ENCODE measurements around the gene CREB3L2.

CREB3L2 gene

DNA sequence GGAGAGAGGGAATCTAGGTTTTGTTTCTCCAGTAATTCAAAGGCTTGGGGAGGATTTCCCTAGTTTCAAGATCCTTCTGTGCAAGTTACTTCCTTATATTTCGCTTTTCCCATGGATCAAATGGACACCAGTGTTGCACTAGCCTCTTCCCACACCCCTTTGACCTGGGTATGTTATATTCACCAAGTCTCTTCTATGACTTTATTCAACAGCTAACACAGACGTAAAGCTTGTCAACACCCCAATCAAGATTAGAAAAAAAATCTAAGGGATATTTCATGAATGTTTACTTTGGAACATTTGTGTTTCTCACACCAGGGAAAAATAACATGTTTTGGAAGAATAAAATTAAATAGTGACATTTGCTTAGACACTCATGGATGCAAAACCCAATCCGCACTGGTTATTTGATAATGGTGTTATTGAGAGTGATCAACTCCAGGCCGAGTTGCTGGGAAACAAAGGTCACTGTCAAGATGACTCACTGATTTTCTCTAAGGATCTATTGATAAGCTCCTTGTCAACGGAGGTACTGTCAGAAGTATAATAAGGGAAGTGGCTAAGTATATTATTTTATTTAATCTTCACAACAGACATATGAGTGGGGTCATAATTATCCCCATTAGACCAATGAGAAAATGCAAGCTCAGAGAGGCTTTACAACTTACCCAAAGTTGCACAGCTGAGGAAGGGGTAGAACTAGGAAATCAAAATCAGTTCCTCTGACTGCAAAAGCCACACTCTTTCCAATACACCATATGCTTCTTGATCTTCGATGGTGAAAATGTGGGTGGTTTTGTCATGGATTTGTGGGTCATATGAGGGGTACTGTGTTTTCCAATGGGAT, 52.2 kb downstream of the CREB3L2 start:
- no peak for DNase-seq

DNA sequence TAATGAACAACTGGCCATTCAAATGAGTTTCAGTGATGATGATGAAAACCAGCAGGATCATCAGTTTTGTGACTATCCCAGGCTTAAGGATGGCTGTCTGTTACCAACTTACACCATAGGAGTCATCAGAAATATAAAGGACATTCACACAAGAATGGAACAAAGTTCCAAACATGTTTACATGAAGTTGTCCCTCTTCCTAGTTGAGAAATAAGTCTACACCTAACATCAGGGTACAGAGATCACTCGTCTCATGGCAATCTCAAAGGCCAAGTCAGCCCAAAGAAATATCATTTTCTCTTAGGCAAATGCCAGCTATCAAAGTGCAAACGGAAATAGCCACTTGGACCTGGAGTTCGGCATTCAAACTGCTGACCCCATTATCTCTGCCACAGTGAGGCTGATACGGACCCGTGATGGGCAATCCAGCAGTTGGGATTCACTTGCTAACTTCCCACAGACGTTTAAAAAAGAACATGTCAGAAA, 53.0 kb downstream of the CREB3L2 start:
- no peak for DNase-seq

DNA sequence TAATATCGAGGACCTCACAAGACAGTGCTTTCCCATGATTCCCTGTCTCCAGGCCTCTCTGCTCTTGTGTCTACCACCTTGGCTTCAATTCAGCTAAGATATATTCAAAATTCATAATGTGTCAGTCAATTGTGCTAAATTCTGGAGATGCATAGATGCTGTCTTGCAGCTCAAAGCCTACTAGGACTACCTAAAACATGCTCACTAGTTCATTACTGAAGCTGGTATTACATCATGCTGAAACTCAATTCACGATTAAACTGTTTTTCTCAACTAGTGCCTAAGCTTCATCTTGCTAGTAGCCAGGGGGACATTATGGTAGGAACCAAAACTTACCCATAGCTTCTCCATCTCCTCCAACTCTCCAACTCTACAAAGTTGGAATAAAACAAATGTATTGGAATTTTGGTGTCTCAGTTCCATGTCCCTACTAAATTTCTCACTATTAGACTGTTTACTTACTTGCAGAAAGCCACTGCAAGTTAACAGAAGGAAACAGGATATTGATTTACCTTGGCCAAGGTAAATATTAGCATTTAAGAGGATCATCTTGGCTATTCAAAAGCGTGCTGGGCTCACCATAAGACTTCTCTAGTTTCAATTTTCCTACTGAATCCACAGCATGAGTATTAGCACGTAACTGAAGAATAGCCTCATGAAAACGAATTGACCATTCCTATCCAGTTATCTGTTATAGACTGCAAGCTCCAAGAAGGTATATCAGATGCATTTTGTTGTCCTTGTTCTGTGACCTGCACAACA, 53.6 kb downstream of the CREB3L2 start:
- no peak for DNase-seq

DNA sequence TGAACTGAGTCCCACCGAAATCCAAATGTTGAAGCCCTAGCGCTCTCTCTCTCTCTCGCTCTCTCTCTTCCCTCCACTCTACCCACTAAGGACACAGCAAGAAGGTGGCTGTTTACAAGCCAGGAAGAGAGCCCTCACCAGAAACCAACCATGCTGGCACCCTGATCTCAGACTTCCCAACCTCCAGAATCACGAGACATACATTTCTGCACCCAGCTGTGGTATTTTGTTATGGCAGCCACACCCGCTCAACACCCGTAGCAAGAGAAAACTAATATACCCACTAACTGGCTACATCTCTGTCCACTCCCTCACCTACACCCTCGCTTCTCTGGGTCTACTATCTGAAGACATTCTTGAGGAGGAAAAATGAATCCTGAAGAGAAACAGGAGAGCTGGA, 54.8 kb downstream of the CREB3L2 start:
- no peak for DNase-seq

DNA sequence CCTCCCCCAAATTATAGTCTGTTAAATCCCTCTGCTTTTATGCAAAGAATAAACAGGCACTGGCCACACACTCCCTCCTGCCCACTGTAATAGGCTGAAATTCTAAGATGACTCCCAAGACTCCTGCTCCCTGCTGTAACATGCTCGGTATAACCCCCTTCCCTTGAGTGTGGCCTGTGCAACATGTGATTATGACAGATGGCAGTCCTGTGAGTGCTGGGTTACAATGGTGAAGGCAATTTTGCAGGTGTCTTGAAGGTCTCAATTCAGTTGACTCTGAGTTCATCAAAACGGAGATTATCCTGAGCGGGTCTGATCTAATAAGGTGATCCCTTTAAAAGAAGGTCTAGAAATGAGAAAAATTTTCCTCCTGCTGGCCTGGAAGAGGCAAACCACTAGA, 55.9 kb downstream of the CREB3L2 start:
- DNase-seq = no peak

DNA sequence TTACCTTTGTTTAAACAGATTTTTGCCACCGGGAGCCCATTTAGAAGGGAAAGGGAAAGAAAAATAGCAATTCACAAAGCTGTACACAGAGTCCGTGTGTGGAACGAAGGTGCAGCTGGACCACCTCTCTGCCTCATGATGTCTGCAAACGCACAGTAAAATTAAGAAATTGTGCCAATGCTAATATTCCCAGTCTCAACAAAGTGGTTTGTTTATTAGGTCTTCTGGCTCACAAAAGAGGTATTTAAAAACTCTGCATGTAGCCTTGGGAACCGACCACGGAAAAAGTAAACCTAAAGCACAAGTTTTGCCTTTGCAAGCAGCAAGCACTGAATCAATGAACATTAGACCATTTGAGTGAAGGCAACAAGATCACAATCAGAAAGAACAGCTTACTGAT, 57.7 kb downstream of the CREB3L2 start:
- DNase-seq = no peak

DNA sequence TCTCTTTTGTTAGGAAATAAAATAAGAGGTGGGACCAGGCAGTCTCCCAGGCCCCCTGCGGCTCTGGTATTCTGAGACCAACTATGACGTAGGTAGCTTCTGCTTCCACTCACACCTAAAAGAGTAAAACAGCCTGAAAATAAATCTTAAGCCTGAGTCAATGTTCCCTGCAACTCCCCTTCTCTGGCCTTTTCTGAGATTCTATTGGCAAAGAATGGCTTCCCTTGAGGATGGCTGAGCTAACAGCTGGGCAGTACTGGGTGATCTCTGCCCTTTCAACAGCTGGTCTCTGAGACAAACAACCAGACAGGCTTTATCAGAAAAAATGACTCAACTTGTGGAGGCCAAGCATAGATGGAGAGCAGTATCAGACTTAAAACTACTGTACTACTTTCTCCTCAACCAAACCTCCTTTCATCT, 58.7 kb downstream of the CREB3L2 start:
- no peak for DNase-seq

DNA sequence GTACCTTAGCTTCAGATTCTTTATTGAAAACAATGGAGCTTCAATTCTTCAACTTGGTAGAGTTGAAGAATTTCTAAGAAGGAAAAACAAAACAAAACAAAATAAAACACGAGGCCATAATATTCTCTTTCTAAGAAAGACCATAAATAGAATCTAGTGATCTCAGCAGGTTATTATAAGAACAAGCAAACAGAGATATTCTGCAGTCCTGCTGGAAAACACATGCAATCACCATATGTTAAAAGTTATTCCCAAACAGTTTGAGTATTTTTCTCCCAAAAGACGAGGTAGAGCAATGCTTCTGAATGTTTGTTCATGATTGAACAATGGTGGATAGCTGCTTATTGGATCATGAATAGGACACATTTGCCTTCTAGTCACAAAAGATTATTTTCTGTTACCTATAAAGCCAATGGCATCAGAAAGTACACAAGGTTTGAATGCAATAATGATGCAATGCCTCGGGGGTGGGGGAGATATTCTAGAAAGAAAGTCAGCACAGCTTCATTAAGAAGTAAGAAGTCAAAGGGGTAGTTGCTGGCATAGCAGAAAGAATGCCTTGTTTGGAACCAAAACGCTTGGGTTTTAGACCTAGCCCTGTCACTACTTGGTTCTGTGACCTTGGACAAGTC, 59.3 kb downstream of the CREB3L2 start:
- DNase-seq = no peak

DNA sequence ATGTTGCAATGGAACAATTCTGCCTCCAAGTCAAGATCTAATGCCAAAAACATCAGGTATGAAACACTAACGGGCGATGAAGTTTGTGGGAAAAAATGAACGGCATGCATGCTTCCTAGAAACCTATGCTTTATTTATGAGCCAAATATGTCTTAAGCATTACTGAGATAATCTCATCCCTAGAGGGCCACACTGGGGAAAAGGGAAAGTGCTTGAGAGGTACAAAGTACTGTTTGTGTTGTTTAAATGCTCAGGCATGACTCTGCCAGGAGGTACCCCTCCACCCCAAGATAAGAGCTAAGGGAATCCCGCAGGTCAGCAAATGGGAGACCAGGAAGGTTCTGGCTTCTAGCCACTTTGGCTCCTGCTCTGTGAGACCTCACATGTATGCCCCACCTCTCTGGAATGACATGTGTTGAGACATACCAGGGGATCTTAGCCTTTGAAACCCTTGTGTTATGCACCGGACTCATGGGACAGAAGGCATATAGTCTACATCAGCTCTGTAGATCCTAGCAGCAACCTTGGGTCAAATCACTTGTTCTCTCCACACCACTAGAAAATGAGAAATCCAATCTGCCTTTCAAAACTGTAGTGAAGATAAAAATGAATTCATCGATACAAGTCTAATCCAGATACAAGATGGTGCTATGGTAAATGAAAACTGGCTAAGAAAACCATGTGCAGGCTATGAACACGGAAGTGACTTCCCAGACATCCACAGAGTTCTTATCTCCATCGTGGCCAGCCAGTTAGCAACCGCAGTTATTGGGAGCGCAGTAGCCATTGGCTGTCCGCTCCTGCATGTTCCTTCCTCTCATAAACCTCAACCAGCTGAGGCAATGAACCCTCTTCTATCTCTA, 61.0 kb downstream of the CREB3L2 start:
- DNase-seq = no peak

DNA sequence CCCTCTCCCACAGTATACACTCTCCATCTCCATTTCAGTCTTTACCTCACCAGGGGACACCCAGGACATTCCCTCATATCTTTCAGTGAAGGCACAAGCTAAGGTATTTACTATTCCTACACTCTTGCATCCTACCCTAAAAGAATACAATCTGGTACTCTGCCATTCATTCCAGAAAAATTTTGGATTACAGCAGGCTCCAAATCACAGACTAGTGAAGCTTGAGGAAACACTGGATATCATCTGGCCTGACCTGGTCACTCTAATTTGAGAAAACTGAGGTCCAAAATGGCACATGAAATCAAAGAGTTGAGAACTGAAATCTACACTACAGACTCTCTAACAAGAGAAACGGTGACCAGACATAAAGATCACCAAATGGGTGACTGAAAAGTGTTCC, 61.7 kb downstream of the CREB3L2 start:
- no peak for DNase-seq

DNA sequence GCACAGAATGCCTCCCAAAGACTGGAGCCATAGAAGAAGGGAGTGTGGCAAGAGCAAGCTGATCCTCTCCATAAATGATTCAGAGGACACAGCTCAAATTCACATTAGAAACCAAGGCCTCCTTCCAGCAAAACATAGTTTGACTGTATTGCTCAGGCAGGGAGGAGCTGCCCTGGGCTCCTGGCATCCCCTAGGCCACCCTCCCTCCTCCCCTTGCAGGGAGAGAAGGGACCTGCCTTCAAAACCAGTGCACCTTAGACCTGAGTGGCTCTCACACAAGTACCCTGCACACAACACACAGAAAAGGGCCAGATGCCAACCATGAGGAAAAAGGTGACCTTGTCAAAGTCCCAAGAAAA, 64.7 kb downstream of the CREB3L2 start:
- no peak for DNase-seq

DNA sequence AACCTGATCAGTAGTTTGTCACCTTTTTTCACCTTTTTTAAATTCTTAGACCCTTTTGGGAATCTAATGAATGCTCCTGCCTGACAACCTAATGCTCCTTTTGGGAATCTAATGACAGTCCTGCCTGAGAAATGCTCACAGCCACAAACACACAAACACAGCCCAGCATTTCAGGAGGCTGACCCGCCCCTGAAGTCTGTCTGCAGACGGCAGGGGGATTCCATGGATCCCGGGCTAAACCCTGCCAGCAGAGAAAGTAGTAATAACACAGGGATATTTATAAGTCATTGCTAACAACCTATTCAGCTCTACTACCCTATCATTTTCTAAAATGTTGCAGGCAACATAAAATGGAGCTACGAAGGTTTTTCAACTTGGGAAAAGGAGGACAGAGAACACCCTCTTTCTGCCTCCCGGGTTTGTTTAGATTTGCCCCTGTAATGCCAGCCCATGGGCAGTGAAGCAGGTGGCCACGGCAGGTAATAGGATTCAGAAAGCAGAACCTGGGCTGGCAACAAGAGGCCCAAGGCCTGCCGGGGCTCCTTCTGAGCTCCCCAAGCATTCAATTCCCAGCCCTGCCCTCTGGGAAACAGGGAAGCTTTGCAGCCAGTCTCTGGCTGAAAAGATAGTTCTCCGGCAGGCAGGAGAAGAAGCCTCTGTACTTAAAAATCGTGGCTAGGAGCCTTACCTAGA, 65.2 kb downstream of the CREB3L2 start:
- no peak for DNase-seq

DNA sequence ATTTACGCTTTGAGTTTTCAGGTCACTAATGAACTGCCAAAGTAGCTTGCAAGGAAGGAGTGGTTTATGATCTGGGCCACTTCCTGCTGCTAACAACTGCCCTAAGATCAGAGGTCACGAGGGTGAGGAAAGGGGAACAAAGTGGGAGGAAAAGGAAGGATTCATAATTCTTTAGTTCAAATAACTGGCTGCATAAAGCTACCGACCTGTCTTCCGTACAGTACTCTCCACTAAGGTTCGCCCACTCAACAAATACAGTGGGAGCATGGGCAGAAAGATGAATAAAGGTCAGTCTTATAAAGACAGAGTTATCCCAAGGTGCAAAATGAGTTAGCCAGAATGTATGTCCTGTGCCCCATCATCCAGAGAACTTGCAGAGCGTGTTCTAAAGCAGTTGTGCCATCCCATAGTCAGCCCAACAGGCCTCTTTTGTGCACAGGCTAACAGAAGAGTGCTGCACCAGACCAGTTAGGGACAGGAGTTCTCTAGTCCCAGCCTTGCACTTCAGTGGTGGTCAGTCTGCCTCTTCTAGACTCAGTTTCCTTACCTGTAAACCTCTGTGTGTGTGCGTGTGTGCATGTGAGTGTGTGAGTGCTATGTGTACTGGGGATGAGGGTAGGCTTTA, 65.9 kb downstream of the CREB3L2 start:
- peak; percentile 37 to 40 for DNase-seq

DNA sequence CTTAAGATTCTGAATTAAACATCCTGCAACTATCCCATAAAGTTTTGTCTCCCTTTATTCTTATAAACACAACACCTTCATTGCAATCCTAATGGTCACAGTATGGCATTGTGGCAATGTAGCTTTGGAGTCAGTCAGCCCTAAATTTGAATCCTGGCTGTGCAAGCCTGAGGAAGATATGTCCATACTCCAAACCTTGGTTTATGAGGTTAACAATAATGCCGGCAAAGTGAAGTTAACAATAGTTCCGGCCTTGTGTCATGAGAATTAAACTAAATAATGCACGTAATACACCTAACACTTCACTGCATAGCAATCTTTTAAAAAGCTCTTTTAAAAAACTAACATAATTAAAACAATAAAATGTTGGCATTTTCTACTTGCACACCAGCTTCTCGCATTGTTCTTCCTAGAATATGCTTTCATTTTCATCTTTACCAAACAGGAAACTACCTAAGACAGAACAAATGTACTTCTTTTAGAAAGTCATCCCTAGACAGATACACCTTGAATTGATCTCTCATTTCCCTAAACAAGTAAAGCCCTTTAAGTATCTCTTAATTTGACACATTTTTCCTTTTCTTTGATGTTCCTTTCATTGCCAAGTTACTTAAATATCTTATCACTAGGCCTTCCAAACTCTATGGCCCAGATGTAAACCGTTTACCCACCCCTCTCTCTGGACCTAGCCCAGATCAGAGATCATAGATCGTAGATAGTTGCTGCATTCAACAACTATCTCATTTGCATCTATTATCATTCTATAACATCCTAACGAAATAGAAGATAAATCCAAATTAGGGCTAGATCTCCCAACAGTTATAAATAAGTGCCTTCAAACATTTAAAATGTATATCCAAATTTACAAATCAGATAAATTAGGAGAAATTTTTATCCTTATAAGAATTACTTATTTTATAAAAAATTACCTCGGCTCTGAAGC, 66.7 kb downstream of the CREB3L2 start:
- DNase-seq = peak in 1 of 2 donors; percentile 27

DNA sequence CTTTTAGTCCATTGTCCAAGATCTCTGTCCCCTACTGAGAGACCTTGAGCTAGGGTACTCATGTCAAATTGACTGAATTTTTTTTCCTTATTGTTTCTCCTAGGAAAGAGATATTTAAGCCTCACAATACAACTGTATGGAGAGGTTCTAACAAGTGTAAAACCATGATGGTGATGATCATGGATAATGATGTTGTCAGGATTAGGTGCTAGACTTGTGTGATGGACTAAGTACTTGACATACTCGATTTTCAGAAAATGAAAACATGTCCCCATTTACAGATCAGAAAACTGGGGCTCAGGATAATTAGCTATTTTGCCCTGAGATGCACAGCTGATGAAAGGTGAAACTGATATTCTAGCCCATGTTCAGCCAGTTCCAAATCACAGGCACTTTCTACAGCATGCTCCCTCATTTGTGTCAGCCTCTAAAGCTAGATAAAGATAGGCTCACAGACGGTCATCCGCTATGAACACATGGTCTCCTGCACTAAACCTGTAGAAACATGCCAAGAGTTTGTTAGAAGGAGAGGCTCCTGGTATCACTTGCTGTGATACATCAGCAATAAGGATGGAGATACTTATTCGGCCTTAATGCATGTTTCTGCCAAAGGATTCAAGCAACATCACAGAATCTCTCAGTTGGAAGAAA, 67.6 kb downstream of the CREB3L2 start:
- DNase-seq = no peak

DNA sequence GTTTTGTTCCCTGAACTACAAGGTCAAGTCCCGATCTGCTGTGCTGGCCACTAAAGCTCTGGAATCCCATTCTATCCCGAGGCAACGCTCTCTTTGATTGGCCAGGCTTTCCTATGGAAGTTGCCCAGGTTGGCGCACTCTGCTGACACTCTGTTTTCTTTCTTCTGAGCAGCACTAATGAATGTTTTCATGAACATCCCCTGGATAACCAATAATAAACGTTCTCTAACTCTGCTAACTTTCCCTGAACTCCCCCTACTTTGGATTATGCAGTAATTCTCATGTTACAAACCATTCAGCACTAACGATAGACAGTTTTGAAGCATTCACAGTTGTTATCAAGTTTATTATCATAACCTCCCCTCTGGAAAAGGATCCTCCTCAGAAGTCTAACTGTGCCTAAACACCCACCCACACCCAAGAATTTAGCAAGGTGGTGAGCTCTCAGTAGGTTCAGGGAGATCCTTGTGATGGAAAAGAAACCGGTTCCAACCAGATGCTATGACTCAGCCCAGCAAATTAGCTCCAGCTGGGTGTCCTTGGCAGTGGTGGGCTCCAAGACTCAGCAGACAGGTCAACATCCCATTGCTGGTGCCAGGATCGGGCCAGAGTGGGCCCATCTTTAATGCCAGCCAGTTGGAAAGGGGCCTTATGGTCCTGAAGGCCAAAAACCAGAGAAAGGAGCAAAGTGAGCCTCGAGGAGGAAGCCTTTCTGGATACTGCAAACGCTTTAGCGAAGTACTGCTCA, 68.4 kb downstream of the CREB3L2 start:
- no peak for DNase-seq

DNA sequence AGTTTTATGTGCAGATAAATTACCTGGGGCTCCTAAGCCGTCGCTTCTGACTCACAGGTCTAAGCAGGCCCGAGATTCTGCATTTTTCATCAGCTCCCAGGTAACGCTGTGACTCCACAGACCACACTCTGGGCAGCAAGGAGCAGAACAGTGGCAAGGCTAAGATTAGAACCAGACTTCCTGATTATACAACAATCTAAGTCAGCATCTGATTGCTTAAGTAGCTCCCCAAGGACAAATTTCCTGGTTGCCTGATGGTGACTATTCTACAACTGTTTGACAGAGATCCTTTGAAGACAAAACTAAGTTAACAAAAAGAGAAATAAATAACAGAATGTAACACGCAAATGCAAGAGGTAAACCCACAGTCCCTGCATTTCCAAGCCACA, 69.0 kb downstream of the CREB3L2 start:
- no peak for DNase-seq

DNA sequence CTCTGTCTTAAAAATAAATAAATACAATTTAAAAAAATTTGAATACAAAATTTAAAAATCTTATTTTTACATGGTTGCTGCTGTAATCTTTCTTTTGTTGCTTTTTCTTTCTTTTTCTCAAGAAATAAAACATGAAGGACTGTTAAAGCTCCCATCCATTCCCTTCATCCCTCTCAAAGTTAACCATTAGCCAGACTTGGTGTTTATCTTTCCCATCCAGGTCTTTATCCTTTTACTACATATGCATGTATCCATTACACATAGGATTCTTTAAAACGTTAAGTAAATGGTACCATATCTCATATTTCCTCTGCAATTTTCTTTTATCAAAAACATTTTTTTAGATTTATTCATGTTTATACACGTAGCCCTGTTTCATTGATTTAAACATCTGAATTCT, 70.1 kb downstream of the CREB3L2 start:
- no peak for DNase-seq

DNA sequence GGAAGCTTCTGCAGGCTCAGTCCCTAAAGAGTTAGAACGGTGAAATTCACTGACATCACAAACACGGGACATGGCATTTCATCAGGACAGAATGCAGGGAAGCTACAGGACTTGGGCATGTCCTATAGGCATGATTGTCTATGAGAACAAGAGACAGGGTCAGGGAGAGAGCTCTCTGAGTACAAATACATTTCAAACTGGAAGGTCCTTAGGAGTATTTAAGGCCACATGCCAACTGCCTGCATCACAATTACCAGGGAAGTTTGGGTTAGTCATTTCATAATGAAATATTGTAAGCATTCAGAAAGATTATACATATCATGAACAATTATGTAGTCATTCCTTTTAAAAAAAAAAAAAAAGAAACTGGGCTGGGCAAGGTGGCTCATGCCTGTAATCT, 71.3 kb downstream of the CREB3L2 start:
- DNase-seq = no peak

Data from CD4-positive, alpha-beta T cell treated with Interleukin-1 beta for 1 hour (primary cell).